Kidney epithelial cell (primary cell): ENCODE data around the gene UGT1A8. TPM values are rescaled to one million over a fixed set of nuclear protein-coding genes. Genes with fewer than 3 reads are reported as not detected.
"Not testable (repeated sequence)": the region's sequence is repeated elsewhere in the genome, so short reads cannot be mapped to it uniquely, and the experiment has no call there.

Source experiments
- DNase-seq: peaks from one replicate; pipeline ENCODE4 v3.0.0-alpha.2; 2010; ENCODE audit warnings: low read depth
- H3K27me3 ChIP-seq: 2 replicates; pipeline ENCODE4 v1.6.0; 2011; ENCODE audit warnings: low read length; ENCODE audit not compliant: control insufficient read depth, insufficient read depth
- H3K36me3 ChIP-seq: 2 replicates; pipeline ENCODE4 v1.5.1; 2011; ENCODE audit warnings: low read length; ENCODE audit not compliant: control insufficient read depth, insufficient read depth
- H3K4me3 ChIP-seq: 2 replicates; pipeline ENCODE4 v1.5.1; 2011; ENCODE audit warnings: low read depth, mild to moderate bottlenecking, control low read depth, low read length
- CTCF ChIP-seq: IDR thresholded peaks from 2 replicates; pipeline ENCODE4 v1.5.1; 2011; ENCODE audit warnings: mild to moderate bottlenecking, moderate library complexity, low read length, control low read depth, inconsistent platforms; ENCODE audit not compliant: insufficient read depth, poor library complexity, severe bottlenecking
- total RNA-seq: library from RNA; depleted of rRNA; stranded (reverse); fragments of >200 nt; gene quantifications from 2 replicates; pipeline ENCODE4 v1.2.3, GENCODE V29; 2015

The UGT1A8 gene
- total RNA-seq, 1 donor from 2014 or later = not detected

- no peak for TF ChIP-seq CTCF
- no peak overlapping the region for H3K4me3 ChIP-seq
- H3K36me3 ChIP-seq = no peaks in the 10 kb centered on the region
- no peaks in the 10 kb centered on the region for H3K27me3 ChIP-seq
- no peak for DNase-seq
Observed at GRCh38 chr2:233699424-233700027, 82.1 kb downstream of the UGT1A8 start.

GRCh38 chr2:233700028-233700635, 82.7 kb downstream of the UGT1A8 start:
- peak; percentile 57 for DNase-seq
- Histone ChIP-seq H3K36me3 (no peaks in the 10 kb centered on the region), H3K4me3 (no peak overlapping the region), H3K27me3 (no peaks in the 10 kb centered on the region)
- no peak for TF ChIP-seq CTCF

GRCh38 chr2:233700842-233701241, 83.4 kb downstream of the UGT1A8 start:
- not testable (repeated sequence) for DNase-seq, H3K27me3 ChIP-seq

GRCh38 chr2:233702238-233702637, 84.8 kb downstream of the UGT1A8 start:
- no peak for DNase-seq
- Histone ChIP-seq H3K27me3 (no peaks in the 10 kb centered on the region), H3K4me3 (no peak overlapping the region), H3K36me3 (no peaks in the 10 kb centered on the region)
- TF ChIP-seq CTCF = no peak

More at GRCh38 chr2:233700842-233701241, 83.4 kb downstream of the UGT1A8 start:
- not testable (repeated sequence) for H3K4me3 ChIP-seq, H3K36me3 ChIP-seq

- Histone ChIP-seq H3K27me3 (no peaks in the 10 kb centered on the region), H3K36me3 (no peaks in the 10 kb centered on the region), H3K4me3 (no peak overlapping the region)
- peak; percentile 32 for DNase-seq
- TF ChIP-seq CTCF = no peak
Observed at GRCh38 chr2:233705911-233706506, 88.6 kb downstream of the UGT1A8 start.

- TF ChIP-seq CTCF = no peak
- peak; percentile 53 for DNase-seq
- H3K4me3 ChIP-seq = no peak overlapping the region
Observed at GRCh38 chr2:233706720-233707119, 89.3 kb downstream of the UGT1A8 start.

More at GRCh38 chr2:233706720-233707119, 89.3 kb downstream of the UGT1A8 start:
- H3K36me3 ChIP-seq = no peaks in the 10 kb centered on the region
- H3K27me3 ChIP-seq = no peaks in the 10 kb centered on the region
